A549 (cell line): ENCODE measurements around the gene SNAP29. TPM values are rescaled to one million over a fixed set of nuclear protein-coding genes. Genes with fewer than 3 reads are reported as not detected.

Source experiments
- ATAC-seq, 2 experiments: fragments of 200-7000 bp in 1 of 2; fragments of >200 bp in 1 of 2; cut with Nextera tagmentation in 1 of 2; cut with Tn5 transposase in 1 of 2; 3 replicates each; pipeline versions ENCODE4 v1.8.0 to v1.9.1; 2018 to 2020; ENCODE audit warnings: mild to moderate bottlenecking in 1 of 2, moderate library complexity in 1 of 2
- CTCF ChIA-PET: fragments of 300-600 bp; sonication (Branson Sonifier 250); formaldehyde crosslinking; extraction: SDS; loops from one replicate; lab custom pipeline; 2021; ENCODE audit warnings: antibody characterized with exemption, inconsistent platforms; lab: Yijun Ruan, JAX
- POLR2A ChIA-PET: fragments of 350-600 bp; formaldehyde crosslinking; extraction: SDS; loops from one replicate; lab custom pipeline; 2021; ENCODE audit warnings: antibody characterized with exemption, inconsistent platforms; lab: Yijun Ruan, JAX
- DNase-seq, 2 experiments: peaks; one replicate each; pipeline versions ENCODE4 v3.0.0 to v3.0.0-alpha.2; 2011 to 2016; ENCODE audit warnings: low read depth in 1 of 2, low spot score in 1 of 2
- FAIRE-seq: peaks from 2 replicates; lab custom pipeline; 2011; peaks lifted over from hg19 to GRCh38; lab: Jason Lieb, UNC
- H3K27ac ChIP-seq, 2 experiments: fragments of >200 bp; sonication (Bioruptor Twin); formaldehyde crosslinking; 3 replicates each; pipeline ENCODE4 v1.5.1; 2016 to 2017
- H3K4me1 ChIP-seq: fragments of >200 bp; sonication (Bioruptor Twin); formaldehyde crosslinking; 3 replicates; pipeline ENCODE4 v1.6.1; 2016
- H3K4me2 ChIP-seq: fragments of >200 bp; sonication (Bioruptor Twin); formaldehyde crosslinking; 3 replicates; pipeline ENCODE4 v1.6.1; 2016
- H3K4me3 ChIP-seq: fragments of >200 bp; sonication (Bioruptor Twin); formaldehyde crosslinking; 3 replicates; pipeline ENCODE4 v1.5.1; 2016
- H3K9me3 ChIP-seq: fragments of >200 bp; sonication (Bioruptor Twin); formaldehyde crosslinking; 3 replicates; pipeline ENCODE4 v1.6.1; 2016
- CBX2 ChIP-seq: fragments of 200-600 bp; sonication (generic); IDR thresholded peaks from 2 replicates; pipeline ENCODE4 v1.6.1; 2016; ENCODE audit warnings: low read depth, mild to moderate bottlenecking, borderline replicate concordance
- CBX8 ChIP-seq: fragments of 200-600 bp; sonication (generic); IDR thresholded peaks from 2 replicates; pipeline ENCODE4 v1.6.1; 2016
- CEBPB ChIP-seq, 2 experiments: fragments of >200 bp in 1 of 2; sonication (Bioruptor Twin) in 1 of 2; formaldehyde crosslinking in 1 of 2; IDR thresholded peaks; 2 replicates each; pipeline ENCODE4 v1.6.1; 2012 to 2016
- CHD4 ChIP-seq: fragments of 200-600 bp; sonication (generic); IDR thresholded peaks from 2 replicates; pipeline ENCODE4 v1.6.1; 2016; ENCODE audit warnings: antibody characterized with exemption, mild to moderate bottlenecking, borderline replicate concordance
- EP300 ChIP-seq, 2 experiments: fragments of >200 bp; sonication (Bioruptor Twin); formaldehyde crosslinking; IDR thresholded peaks; 2 replicates in 1 of 2; 3 replicates in 1 of 2; pipeline ENCODE4 v1.6.1; 2016 to 2017
- ESRRA ChIP-seq: fragments of 150-350 bp; IDR thresholded peaks from 2 replicates; pipeline ENCODE4 v1.6.1; 2014; ENCODE audit warnings: mild to moderate bottlenecking, low read length, borderline replicate concordance
- FOSL2 ChIP-seq, 2 experiments: fragments of 450-650 bp in 1 of 2; fragments of >200 bp in 1 of 2; sonication (Bioruptor Twin) in 1 of 2; formaldehyde crosslinking; IDR thresholded peaks; 2 replicates each; pipeline versions ENCODE4 v1.5.0 to v1.6.1; 2016 to 2020; ENCODE audit warnings: mild to moderate bottlenecking in 1 of 2, moderate library complexity in 1 of 2
- FOXS1 ChIP-seq: fragments of 250-450 bp; sonication (Bioruptor Pico); IDR thresholded peaks from 2 replicates; pipeline ENCODE4 v1.5.0; 2020; ENCODE audit warnings: mild to moderate bottlenecking, moderate library complexity
- HDAC2 ChIP-seq: fragments of 200-600 bp; sonication (generic); IDR thresholded peaks from 2 replicates; pipeline ENCODE4 v1.6.1; 2016
- JUN ChIP-seq, 2 experiments: fragments of >200 bp; sonication (Bioruptor Twin); formaldehyde crosslinking; IDR thresholded peaks; 2 replicates in 1 of 2; 3 replicates in 1 of 2; pipeline ENCODE4 v1.6.1; 2016 to 2017
- KDM1A ChIP-seq: fragments of 200-600 bp; sonication (generic); IDR thresholded peaks from 2 replicates; pipeline ENCODE4 v1.6.1; 2016; ENCODE audit warnings: low read depth, mild to moderate bottlenecking
- KDM5A ChIP-seq: fragments of 200-600 bp; sonication (generic); IDR thresholded peaks from 2 replicates; pipeline ENCODE4 v1.6.1; 2016; ENCODE audit warnings: antibody characterized with exemption, mild to moderate bottlenecking
- MAZ ChIP-seq: fragments of 150-350 bp; IDR thresholded peaks from 2 replicates; pipeline ENCODE4 v1.6.1; 2014; ENCODE audit warnings: antibody characterized with exemption, low read depth, low read length, borderline replicate concordance
- MYC ChIP-seq: IDR thresholded peaks from 2 replicates; pipeline ENCODE4 v1.6.1; 2012; ENCODE audit warnings: mild to moderate bottlenecking, inconsistent platforms, low read length, improper control_type of control experiment, borderline replicate concordance
- NPAS2 ChIP-seq: fragments of 250-450 bp; sonication (Bioruptor Pico); IDR thresholded peaks from 2 replicates; pipeline ENCODE4 v1.8.0; 2022; ENCODE audit warnings: mild to moderate bottlenecking, moderate library complexity, borderline replicate concordance
- NR3C1 ChIP-seq: fragments of >200 bp; sonication (Bioruptor Twin); formaldehyde crosslinking; IDR thresholded peaks from 3 replicates; pipeline ENCODE4 v1.6.1; 2017
- PBX3 ChIP-seq: IDR thresholded peaks from 2 replicates; pipeline ENCODE4 v1.6.1; 2012
- POLR2A ChIP-seq: IDR thresholded peaks from 2 replicates; pipeline ENCODE4 v1.6.1; 2012; ENCODE audit warnings: mild to moderate bottlenecking, low read length
- RAD21 ChIP-seq, 2 experiments: fragments of >200 bp in 1 of 2; sonication (Bioruptor Twin) in 1 of 2; formaldehyde crosslinking in 1 of 2; IDR thresholded peaks in 1 of 2; conservative IDR thresholded peaks in 1 of 2; 2 replicates in 1 of 2; 3 replicates in 1 of 2; pipeline ENCODE4 v1.6.1; 2012 to 2018; ENCODE audit warnings: inconsistent platforms in 1 of 2
- RARB ChIP-seq: fragments of 250-450 bp; sonication (Bioruptor Pico); IDR thresholded peaks from 2 replicates; pipeline ENCODE4 v1.8.0; 2021; ENCODE audit warnings: mild to moderate bottlenecking, moderate library complexity
- RCOR1 ChIP-seq: fragments of 150-350 bp; IDR thresholded peaks from 2 replicates; pipeline ENCODE4 v1.6.1; 2014; ENCODE audit warnings: antibody characterized with exemption, low read length, low read depth
- RNF2 ChIP-seq: fragments of 200-600 bp; sonication (generic); IDR thresholded peaks from 2 replicates; pipeline ENCODE4 v1.6.1; 2016; ENCODE audit warnings: low read depth, mild to moderate bottlenecking, antibody characterized with exemption, moderate library complexity, borderline replicate concordance
- SMC3 ChIP-seq: fragments of >200 bp; sonication (Bioruptor Twin); formaldehyde crosslinking; IDR thresholded peaks from 3 replicates; pipeline ENCODE4 v1.6.1; 2018; ENCODE audit warnings: inconsistent platforms
- TP53 ChIP-seq: fragments of 250-450 bp; sonication (Bioruptor Pico); IDR thresholded peaks from 2 replicates; pipeline ENCODE4 v1.5.0; 2021; ENCODE audit warnings: mild to moderate bottlenecking, moderate library complexity
- ZFP36 ChIP-seq: fragments of 450-650 bp; IDR thresholded peaks from 2 replicates; pipeline ENCODE4 v1.6.1; 2014; ENCODE audit warnings: borderline replicate concordance; ENCODE audit not compliant: partially characterized antibody
- ZNF302 ChIP-seq: fragments of 250-450 bp; sonication (Bioruptor Pico); IDR thresholded peaks from 2 replicates; pipeline ENCODE4 v1.9.0; 2021; ENCODE audit warnings: inconsistent platforms, mild to moderate bottlenecking, moderate library complexity
- ZSCAN20 ChIP-seq: fragments of 250-450 bp; sonication (Bioruptor Pico); IDR thresholded peaks from 2 replicates; pipeline ENCODE4 v1.8.0; 2022; ENCODE audit warnings: mild to moderate bottlenecking, moderate library complexity
- WGBS: methylation state at CpG from one replicate; pipeline ENCODE4 v1.1.6; 2017; ENCODE audit errors: missing lambda C conversion rate; 5-methylcytosine and 5-hydroxymethylcytosine counted together
- polyA plus RNA-seq, 4 experiments: library from polyadenylated mRNA; depleted of rRNA in 3 of 4; stranded (reverse); fragments of >200 nt; fragmentation: RNase III in 1 of 4; extraction: RNeasy Plus Mini Kit Qiagen cat#74134 plus additional on column Dnase treatment in 1 of 4; gene quantifications; 2 replicates in 3 of 4; 3 replicates in 1 of 4; pipeline ENCODE4 v1.2.3, GENCODE V29; 2011 to 2017
- TF ChIP-seq, protein P1 (sequence below): fragments of 250-450 bp; sonication (Bioruptor Pico); IDR thresholded peaks from 2 replicates; pipeline ENCODE4 v1.5.0; 2021; ENCODE audit warnings: mild to moderate bottlenecking, moderate library complexity, borderline replicate concordance
- TF ChIP-seq, protein P2 (sequence below): IDR thresholded peaks from 2 replicates; pipeline ENCODE4 v1.6.1; 2012
- TF ChIP-seq, protein P3 (sequence below): fragments of 150-350 bp; IDR thresholded peaks from 2 replicates; pipeline ENCODE4 v1.6.1; 2014; ENCODE audit warnings: low read depth, mild to moderate bottlenecking, low read length

Gene SNAP29
- polyA plus RNA-seq, 2 of the 4 experiments (the other 2 are of a cell fraction) = 14.2 to 20.1 TPM

- ChIA-PET CTCF (no interaction called here), POLR2A (no interaction called here)
- H3K4me1 ChIP-seq = no peaks in the 10 kb centered on the region
- DNase-seq (no peak), ATAC-seq (no peak), FAIRE-seq (no peak)
- H3K4me3 ChIP-seq = no peak overlapping the region
- 74% methylated on average over 3 of the region's 3 CpGs for WGBS
- no peak overlapping the region for H3K27ac ChIP-seq
- no peaks in the 10 kb centered on the region for H3K9me3 ChIP-seq
- no peak for TF ChIP-seq NR3C1
- no peak for TF ChIP-seq CBX8
- TF ChIP-seq JUN (IDR thresholded peaks at IDR 0.05) = no peak
- no peak for TF ChIP-seq TP53
- no peak for TF ChIP-seq ZSCAN20 (CRISPR knock-in tag)
- TF ChIP-seq CEBPB (IDR thresholded peaks at IDR 0.05) = no peak
- TF ChIP-seq, protein P1, sequence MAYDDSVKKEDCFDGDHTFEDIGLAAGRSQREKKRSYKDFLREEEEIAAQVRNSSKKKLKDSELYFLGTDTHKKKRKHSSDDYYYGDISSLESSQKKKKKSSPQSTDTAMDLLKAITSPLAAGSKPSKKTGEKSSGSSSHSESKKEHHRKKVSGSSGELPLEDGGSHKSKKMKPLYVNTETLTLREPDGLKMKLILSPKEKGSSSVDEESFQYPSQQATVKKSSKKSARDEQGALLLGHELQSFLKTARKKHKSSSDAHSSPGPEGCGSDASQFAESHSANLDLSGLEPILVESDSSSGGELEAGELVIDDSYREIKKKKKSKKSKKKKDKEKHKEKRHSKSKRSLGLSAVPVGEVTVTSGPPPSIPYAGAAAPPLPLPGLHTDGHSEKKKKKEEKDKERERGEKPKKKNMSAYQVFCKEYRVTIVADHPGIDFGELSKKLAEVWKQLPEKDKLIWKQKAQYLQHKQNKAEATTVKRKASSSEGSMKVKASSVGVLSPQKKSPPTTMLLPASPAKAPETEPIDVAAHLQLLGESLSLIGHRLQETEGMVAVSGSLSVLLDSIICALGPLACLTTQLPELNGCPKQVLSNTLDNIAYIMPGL (CRISPR knock-in tag) = no peak
- TF ChIP-seq ESRRA = no peak
- no peak for TF ChIP-seq RCOR1
- TF ChIP-seq KDM1A = no peak
- no peak for TF ChIP-seq ZFP36
- TF ChIP-seq SMC3 = no peak
- no peak for TF ChIP-seq MAZ
- no peak for TF ChIP-seq EP300 (IDR thresholded peaks at IDR 0.05)
- no peak overlapping the region for H3K4me2 ChIP-seq
Observed at GRCh38 chr22:20834206-20834605, 24.6 kb upstream of the SNAP29 start.

DNA sequence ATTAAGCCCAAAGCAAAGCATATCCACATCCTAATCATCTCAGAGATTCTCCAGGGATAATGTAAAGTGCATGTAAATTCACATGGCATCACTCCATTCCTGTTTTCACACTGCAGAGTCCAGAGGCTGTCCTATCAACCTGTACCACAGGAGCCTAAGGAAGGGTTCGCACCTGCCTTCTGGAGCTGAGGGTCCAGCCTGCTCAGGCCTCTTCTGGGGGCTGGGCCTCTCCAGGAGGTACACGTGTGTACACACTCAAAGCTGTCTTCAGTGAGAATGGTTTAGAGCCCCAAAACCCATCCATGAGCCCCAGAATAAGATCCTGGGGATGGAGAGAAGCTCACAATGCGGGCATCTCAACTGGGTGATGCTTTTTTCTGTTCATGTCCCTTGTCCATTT, 24.1 kb upstream of the SNAP29 start:
- no peak for ATAC-seq
- POLR2A ChIA-PET = no interaction called here
- H3K4me2 ChIP-seq = no peak overlapping the region
- H3K4me3 ChIP-seq = no peak overlapping the region
- no peaks in the 10 kb centered on the region for H3K9me3 ChIP-seq
- no peak overlapping the region for H3K27ac ChIP-seq
- no peak for FAIRE-seq
- CTCF ChIA-PET = no interaction called here
- no peaks in the 10 kb centered on the region for H3K4me1 ChIP-seq
- no peak for TF ChIP-seq RARB (CRISPR knock-in tag)
- TF ChIP-seq FOXS1 = no peak
- TF ChIP-seq ZSCAN20 (CRISPR knock-in tag) = no peak
- TF ChIP-seq, protein P2, sequence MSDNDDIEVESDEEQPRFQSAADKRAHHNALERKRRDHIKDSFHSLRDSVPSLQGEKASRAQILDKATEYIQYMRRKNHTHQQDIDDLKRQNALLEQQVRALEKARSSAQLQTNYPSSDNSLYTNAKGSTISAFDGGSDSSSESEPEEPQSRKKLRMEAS = no peak
- TF ChIP-seq CBX2 = no peak
- TF ChIP-seq CHD4 = no peak
- no peak for TF ChIP-seq NPAS2 (CRISPR knock-in tag)
- TF ChIP-seq RAD21 (conservative IDR thresholded peaks at IDR 0.05 in 1 of 2, IDR thresholded peaks at IDR 0.05 in 1 of 2) = no peak
- WGBS = 79% methylated on average over 3 of the region's 3 CpGs
- DNase-seq = no peak

DNA sequence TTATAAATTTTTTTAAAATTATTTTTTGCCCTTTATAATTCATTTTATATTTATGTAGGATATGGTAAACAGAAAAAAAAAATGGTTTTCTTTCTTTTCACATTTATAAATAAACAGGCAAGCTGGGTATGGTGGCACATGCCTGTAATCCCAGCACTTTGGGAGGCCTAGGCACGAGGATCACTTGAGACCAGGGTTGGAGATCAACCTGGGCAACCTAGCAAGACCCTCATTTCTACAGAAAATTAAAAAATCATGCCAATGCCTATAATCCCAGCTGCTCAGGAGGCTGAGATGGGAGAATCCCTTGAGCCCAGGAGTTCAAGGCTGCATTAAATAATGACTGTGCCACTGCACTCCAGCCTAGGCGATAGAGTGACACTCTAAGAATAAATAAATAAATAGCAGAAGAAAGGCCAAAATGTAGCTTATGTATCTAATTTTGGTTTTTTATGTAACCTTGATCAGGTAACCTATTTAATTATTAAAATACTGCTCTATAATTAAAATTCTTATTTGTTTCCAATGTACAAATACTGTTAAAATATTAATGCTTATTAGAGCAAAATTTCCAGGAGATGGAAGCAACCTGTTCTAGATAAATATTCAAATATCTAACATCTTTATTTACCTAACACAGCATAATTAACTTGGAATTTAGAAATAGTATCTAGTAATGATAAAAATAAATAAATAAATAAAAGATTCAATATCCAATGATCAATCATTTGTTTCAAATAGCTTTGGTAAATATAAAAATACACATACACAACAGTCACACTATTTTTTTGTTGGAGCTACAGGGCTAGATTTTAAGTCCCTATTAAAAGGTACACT, 21.6 kb upstream of the SNAP29 start:
- TF ChIP-seq ZNF302 (no peak), ZFP36 (no peak), KDM5A (no peak), MYC (no peak), PBX3 (no peak), JUN (IDR thresholded peaks at IDR 0.05) (no peak), TP53 (no peak), HDAC2 (no peak), POLR2A (no peak), RNF2 (no peak), NPAS2 (CRISPR knock-in tag) (no peak), FOSL2 (IDR thresholded peaks at IDR 0.05) (no peak), FOSL2 (CRISPR knock-in tag; IDR thresholded peaks at IDR 0.05) (no peak)
- TF ChIP-seq, protein P3, sequence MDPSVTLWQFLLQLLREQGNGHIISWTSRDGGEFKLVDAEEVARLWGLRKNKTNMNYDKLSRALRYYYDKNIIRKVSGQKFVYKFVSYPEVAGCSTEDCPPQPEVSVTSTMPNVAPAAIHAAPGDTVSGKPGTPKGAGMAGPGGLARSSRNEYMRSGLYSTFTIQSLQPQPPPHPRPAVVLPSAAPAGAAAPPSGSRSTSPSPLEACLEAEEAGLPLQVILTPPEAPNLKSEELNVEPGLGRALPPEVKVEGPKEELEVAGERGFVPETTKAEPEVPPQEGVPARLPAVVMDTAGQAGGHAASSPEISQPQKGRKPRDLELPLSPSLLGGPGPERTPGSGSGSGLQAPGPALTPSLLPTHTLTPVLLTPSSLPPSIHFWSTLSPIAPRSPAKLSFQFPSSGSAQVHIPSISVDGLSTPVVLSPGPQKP = no peak
- FAIRE-seq = no peak
- POLR2A ChIA-PET = no interaction called here
- WGBS = 94% methylated on average over 2 of the region's 2 CpGs
- no peak for ATAC-seq
- no peaks in the 10 kb centered on the region for H3K9me3 ChIP-seq
- H3K4me2 ChIP-seq = no peak overlapping the region
- H3K27ac ChIP-seq = no peak overlapping the region
- DNase-seq = no peak
- CTCF ChIA-PET = interaction anchor here (3.0 kb wide), 1 partner anchor 33 kb away, joined by 7 read pairs; no protein-coding TSS in a partner anchor
- no peaks in the 10 kb centered on the region for H3K4me1 ChIP-seq
- H3K4me3 ChIP-seq = no peak overlapping the region
